Lower lobe of right lung (tissue), 2 donors: ENCODE results near the gene IQCH. TPM values are rescaled to one million over a fixed set of nuclear protein-coding genes. Genes with fewer than 3 reads are reported as not detected.

Experiments used
- ATAC-seq, 2 donors: fragments of 200-7000 bp; cut with Tn5 transposase; one replicate each; pipeline ENCODE4 v1.9.1; 2020 to 2022; ENCODE audit warnings: mild to moderate bottlenecking in 2 of 2, moderate library complexity in 2 of 2
- DNase-seq: peaks from one replicate; pipeline ENCODE4 v3.0.0-alpha.2; 2020
- H3K27ac ChIP-seq: fragments of 200-600 bp; one replicate; pipeline ENCODE4 v1.8.0; 2022
- H3K27me3 ChIP-seq: fragments of 200-600 bp; one replicate; pipeline ENCODE4 v1.8.0; 2022; ENCODE audit warnings: low read depth
- H3K36me3 ChIP-seq: fragments of 200-600 bp; one replicate; pipeline ENCODE4 v1.8.0; 2022; ENCODE audit warnings: mild to moderate bottlenecking
- H3K4me1 ChIP-seq: fragments of 200-600 bp; one replicate; pipeline ENCODE4 v1.8.0; 2022
- H3K4me3 ChIP-seq: fragments of 200-600 bp; one replicate; pipeline ENCODE4 v1.8.0; 2022; ENCODE audit warnings: mild to moderate bottlenecking
- H3K9me3 ChIP-seq: fragments of 200-600 bp; one replicate; pipeline ENCODE4 v1.8.0; 2022
- intact Hi-C: fragments of 100-400 bp; cut with DNase I; formaldehyde crosslinking; loops from one replicate; pipeline ENCODE4 v1.11.0; 2022
- total RNA-seq: library from RNA; stranded (reverse); fragmentation: NEBNext Ultra II Directional; extraction: Animal tissue kit (Norgen Biotek cat#: 25700); gene quantifications from one replicate; pipeline ENCODE4 v1.2.1, GENCODE V29; 2021
- TF ChIP-seq, protein P1 (sequence below): fragments of 200-600 bp; IDR thresholded peaks from one replicate; pipeline ENCODE4 v1.8.0; 2022; ENCODE audit warnings: antibody characterized with exemption, mild to moderate bottlenecking
- donor health status: DM: no; HTN: yes; CAD: no; lungs with severe emphysema.

The IQCH gene
- total RNA-seq, 1 donor from 2014 or later, result 2.3 TPM

GRCh38 chr15:67474405-67475110 lies 220.0 kb downstream of the IQCH start:
- Histone ChIP-seq H3K9me3 (no peaks in the 10 kb centered on the region), H3K27ac (no peak overlapping the region), H3K36me3 (no peaks in the 10 kb centered on the region), H3K4me3 (no peak overlapping the region), H3K27me3 (no peaks in the 10 kb centered on the region), H3K4me1 (no peaks in the 10 kb centered on the region)
- intact Hi-C loops, result no loop called here
- TF ChIP-seq, protein P1, sequence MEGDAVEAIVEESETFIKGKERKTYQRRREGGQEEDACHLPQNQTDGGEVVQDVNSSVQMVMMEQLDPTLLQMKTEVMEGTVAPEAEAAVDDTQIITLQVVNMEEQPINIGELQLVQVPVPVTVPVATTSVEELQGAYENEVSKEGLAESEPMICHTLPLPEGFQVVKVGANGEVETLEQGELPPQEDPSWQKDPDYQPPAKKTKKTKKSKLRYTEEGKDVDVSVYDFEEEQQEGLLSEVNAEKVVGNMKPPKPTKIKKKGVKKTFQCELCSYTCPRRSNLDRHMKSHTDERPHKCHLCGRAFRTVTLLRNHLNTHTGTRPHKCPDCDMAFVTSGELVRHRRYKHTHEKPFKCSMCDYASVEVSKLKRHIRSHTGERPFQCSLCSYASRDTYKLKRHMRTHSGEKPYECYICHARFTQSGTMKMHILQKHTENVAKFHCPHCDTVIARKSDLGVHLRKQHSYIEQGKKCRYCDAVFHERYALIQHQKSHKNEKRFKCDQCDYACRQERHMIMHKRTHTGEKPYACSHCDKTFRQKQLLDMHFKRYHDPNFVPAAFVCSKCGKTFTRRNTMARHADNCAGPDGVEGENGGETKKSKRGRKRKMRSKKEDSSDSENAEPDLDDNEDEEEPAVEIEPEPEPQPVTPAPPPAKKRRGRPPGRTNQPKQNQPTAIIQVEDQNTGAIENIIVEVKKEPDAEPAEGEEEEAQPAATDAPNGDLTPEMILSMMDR, result no peak
- DNase-seq (no peak), ATAC-seq (no peak)

- Histone ChIP-seq H3K27ac (no peak overlapping the region), H3K27me3 (no peaks in the 10 kb centered on the region), H3K4me3 (no peak overlapping the region), H3K9me3 (no peaks in the 10 kb centered on the region), H3K36me3 (no peaks in the 10 kb centered on the region), H3K4me1 (no peaks in the 10 kb centered on the region)
- no peak for ATAC-seq
- intact Hi-C loops, result no loop called here
- TF ChIP-seq, protein P1, result no peak
- DNase-seq, result no peak
Measured at GRCh38 chr15:67479781-67480505, 225.4 kb downstream of the IQCH start.

DNA sequence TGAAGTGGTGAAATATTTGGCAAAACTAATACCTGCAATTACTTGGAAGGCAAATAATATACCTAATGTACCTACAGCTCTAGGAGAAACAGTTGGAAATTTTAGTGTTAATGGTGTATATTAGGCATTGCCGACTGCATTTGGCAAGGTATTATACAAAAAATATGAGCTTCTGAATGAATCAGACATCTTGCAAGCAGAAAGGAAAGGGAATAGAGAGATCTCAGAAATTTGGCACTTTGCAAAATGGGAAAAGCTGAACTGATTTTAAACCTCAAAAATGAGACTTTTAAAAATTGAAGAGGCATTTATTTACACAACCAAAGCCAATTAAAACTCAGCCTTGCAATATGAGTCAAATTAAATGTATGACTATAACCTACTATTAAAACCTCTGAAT lies 226.2 kb downstream of the IQCH start:
- H3K9me3 ChIP-seq, result no peaks in the 10 kb centered on the region
- H3K36me3 ChIP-seq, result no peaks in the 10 kb centered on the region
- no peaks in the 10 kb centered on the region for H3K4me1 ChIP-seq
- intact Hi-C loops, result no loop called here
- H3K4me3 ChIP-seq, result no peak overlapping the region
- H3K27ac ChIP-seq, result no peak overlapping the region
- DNase-seq, result no peak
- no peaks in the 10 kb centered on the region for H3K27me3 ChIP-seq
- ATAC-seq, result no peak
- TF ChIP-seq, protein P1, result no peak

GRCh38 chr15:67481680-67482079 lies 227.1 kb downstream of the IQCH start:
- no peak overlapping the region for H3K27ac ChIP-seq
- H3K9me3 ChIP-seq, result no peaks in the 10 kb centered on the region
- intact Hi-C loops, result no loop called here
- no peaks in the 10 kb centered on the region for H3K27me3 ChIP-seq
- H3K4me3 ChIP-seq, result no peak overlapping the region
- no peak for DNase-seq
- H3K4me1 ChIP-seq, result no peaks in the 10 kb centered on the region
- TF ChIP-seq, protein P1, result no peak
- no peaks in the 10 kb centered on the region for H3K36me3 ChIP-seq
- no peak for ATAC-seq

DNA sequence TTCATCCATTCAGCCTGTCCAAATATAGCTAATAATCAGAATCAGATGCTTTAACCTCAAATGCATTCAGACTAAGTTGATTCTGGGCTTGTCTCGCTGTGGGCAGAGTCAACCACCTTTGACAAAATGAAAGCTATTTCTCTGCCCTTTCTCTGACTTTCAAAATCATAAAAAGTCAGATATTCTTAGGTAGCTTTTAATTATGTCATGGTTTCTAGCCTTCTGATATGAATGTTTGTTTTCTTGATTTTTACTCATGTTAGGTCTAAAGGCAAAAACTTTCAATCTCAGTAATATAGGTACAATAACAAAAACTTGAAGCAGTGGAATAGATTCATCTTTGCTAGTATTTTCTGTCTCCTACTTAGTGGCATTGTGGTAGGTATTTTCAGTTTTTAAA lies 241.0 kb downstream of the IQCH start:
- TF ChIP-seq, protein P1, result no peak
- intact Hi-C loops, result no loop called here
- H3K27me3 ChIP-seq, result no peaks in the 10 kb centered on the region
- DNase-seq (no peak), ATAC-seq (no peak)
- no peaks in the 10 kb centered on the region for H3K9me3 ChIP-seq
- no peaks in the 10 kb centered on the region for H3K36me3 ChIP-seq
- H3K4me1 ChIP-seq, result no peaks in the 10 kb centered on the region
- no peak overlapping the region for H3K27ac ChIP-seq
- H3K4me3 ChIP-seq, result no peak overlapping the region
